B cell (primary cell): Measurements from ENCODE around the gene CDH18. TPM values are rescaled to one million over a fixed set of nuclear protein-coding genes. Genes with fewer than 3 reads are reported as not detected.

Experiments
- ATAC-seq: fragments of 200-7000 bp; cut with Tn5 transposase; one replicate; pipeline ENCODE4 v1.10.0; 2021; ENCODE audit warnings: low read depth, mild to moderate bottlenecking, moderate number of reproducible peaks, moderate library complexity
- CTCF ChIA-PET: fragments of 350-600 bp; sonication (Branson Sonifier 250); formaldehyde crosslinking; loops from one replicate; lab custom pipeline; 2021; ENCODE audit warnings: antibody characterized with exemption, inconsistent platforms; lab: Charles Lee
- POLR2A ChIA-PET: fragments of 350-600 bp; sonication (Branson Sonifier 250); formaldehyde crosslinking; loops from one replicate; lab custom pipeline; 2021; ENCODE audit warnings: antibody characterized with exemption; lab: Charles Lee
- DNase-seq: peaks from one replicate; pipeline ENCODE4 v3.0.0; 2013
- H2AFZ ChIP-seq: 2 replicates; pipeline ENCODE4 v1.6.1; 2012; ENCODE audit warnings: mild to moderate bottlenecking, low read depth, low read length; ENCODE audit not compliant: insufficient read depth, poor library complexity, severe bottlenecking
- H3K27ac ChIP-seq, 2 donors: 1 replicate in 1 of 2; 2 replicates in 1 of 2; pipeline ENCODE4 v1.5.1; 2012 to 2013; ENCODE audit warnings: low read length in 2 of 2, mild to moderate bottlenecking in 2 of 2, moderate library complexity in 1 of 2
- H3K27me3 ChIP-seq, 4 experiments: fragments of 200-600 bp in 1 of 4; sonication (generic) in 1 of 4; replicated peaks in 1 of 4; 1 replicate in 2 of 4; 2 replicates in 2 of 4; pipeline versions ENCODE4 v1.6.1 to v1.7.0; 2013 to 2016; ENCODE audit warnings: low read length in 3 of 4, mild to moderate bottlenecking in 2 of 4, mixed read lengths in 1 of 4, moderate library complexity in 1 of 4; ENCODE audit not compliant: insufficient read depth in 4 of 4, control insufficient read depth in 3 of 4; ENCODE audit errors: control extremely low read depth in 1 of 4
- H3K36me3 ChIP-seq, 2 experiments: replicated peaks in 1 of 2; 1 replicate in 1 of 2; 2 replicates in 1 of 2; pipeline versions ENCODE4 v1.6.1 to v1.7.1; 2013; ENCODE audit warnings: low read length in 1 of 2; ENCODE audit not compliant: insufficient read depth in 2 of 2, control insufficient read depth in 1 of 2; ENCODE audit errors: control extremely low read depth in 1 of 2, extremely low read depth in 1 of 2
- H3K4me1 ChIP-seq, 2 donors: fragments of 200-600 bp in 1 of 2; sonication (generic) in 1 of 2; 1 replicate in 1 of 2; 2 replicates in 1 of 2; pipeline versions ENCODE4 v1.5.1 to v1.6.1; 2013 to 2017; ENCODE audit warnings: low read length in 2 of 2; ENCODE audit not compliant: control insufficient read depth in 2 of 2, insufficient read depth in 2 of 2
- H3K4me2 ChIP-seq: replicated peaks from 2 replicates; pipeline ENCODE3; 2012; ENCODE audit warnings: mild to moderate bottlenecking, low read depth, low read length; ENCODE audit not compliant: poor library complexity, severe bottlenecking
- H3K4me3 ChIP-seq, 5 experiments: fragments of 200-600 bp in 1 of 5; sonication (generic) in 1 of 5; 1 replicate in 3 of 5; 2 replicates in 2 of 5; pipeline versions ENCODE4 v1.5.1 to v1.7.0; 2011 to 2016; ENCODE audit warnings: low read length in 4 of 5, mild to moderate bottlenecking in 4 of 5, low read depth in 2 of 5, control low read depth in 1 of 5, moderate library complexity in 1 of 5; ENCODE audit not compliant: insufficient read depth in 1 of 5; ENCODE audit errors: control extremely low read depth in 1 of 5, extremely low read depth in 1 of 5
- H3K79me2 ChIP-seq: fragments of 200-600 bp; sonication (generic); one replicate; pipeline ENCODE4 v1.6.0; 2016; ENCODE audit warnings: low read length; ENCODE audit not compliant: control insufficient read depth, insufficient read depth
- H3K9ac ChIP-seq: fragments of 200-600 bp; sonication (generic); 2 replicates; pipeline ENCODE4 v1.6.1; 2017; ENCODE audit warnings: mild to moderate bottlenecking, low read length, moderate library complexity
- H3K9me3 ChIP-seq, 3 donors: one replicate each; pipeline versions ENCODE4 v1.6.1 to v1.7.1; 2013; ENCODE audit warnings: low read length in 2 of 3; ENCODE audit not compliant: control insufficient read depth in 2 of 3, insufficient read depth in 1 of 3; ENCODE audit errors: control extremely low read depth in 1 of 3
- H4K20me1 ChIP-seq: 2 replicates; pipeline ENCODE4 v1.6.0; 2012; ENCODE audit warnings: mild to moderate bottlenecking, low read length; ENCODE audit not compliant: insufficient read depth, control insufficient read depth, poor library complexity, severe bottlenecking
- H3K27ac Mint-ChIP-seq: one replicate; pipeline ENCODE4 v1.8.0; 2021; ENCODE audit warnings: mixed read lengths
- H3K27me3 Mint-ChIP-seq: one replicate; pipeline ENCODE4 v1.8.0; 2021; ENCODE audit warnings: mixed read lengths
- H3K4me1 Mint-ChIP-seq: one replicate; pipeline ENCODE4 v1.8.0; 2021; ENCODE audit warnings: mixed read lengths
- H3K4me3 Mint-ChIP-seq: one replicate; pipeline ENCODE4 v1.8.0; 2021; ENCODE audit warnings: mixed read lengths
- H3K9me3 Mint-ChIP-seq: one replicate; pipeline ENCODE4 v1.8.0; 2022; ENCODE audit warnings: mixed read lengths; ENCODE audit not compliant: insufficient read depth
- CTCF ChIP-seq: fragments of 200-600 bp; IDR thresholded peaks from one replicate; pipeline ENCODE4 v1.8.0; 2022; ENCODE audit warnings: antibody characterized with exemption, mild to moderate bottlenecking
- EZH2 ChIP-seq: IDR thresholded peaks from 2 replicates; pipeline ENCODE4 v1.6.1; 2012; ENCODE audit warnings: borderline replicate concordance, low read depth, mild to moderate bottlenecking, moderate library complexity, low read length; ENCODE audit not compliant: insufficient read depth, poor library complexity, severe bottlenecking
- WGBS: methylation state at CpG from one replicate; pipeline ENCODE4 v1.1.5; 2013; ENCODE audit warnings: missing lambda C conversion rate; ENCODE audit not compliant: insufficient coverage; 5-methylcytosine and 5-hydroxymethylcytosine counted together
- intact Hi-C: fragments of 100-400 bp; cut with micrococcal nuclease; formaldehyde crosslinking; loops from one replicate; pipeline ENCODE4 v1.10.0; 2022
- polyA plus RNA-seq: library from polyadenylated mRNA; depleted of rRNA; stranded (reverse); fragments of >200 nt; gene quantifications from 2 replicates; pipeline ENCODE4 v1.2.3, GENCODE V29; 2012
- total RNA-seq, 2 donors: library from RNA; stranded (reverse); fragments of 120-200 nt in 1 of 2; gene quantifications; 1 replicate in 1 of 2; 2 replicates in 1 of 2; pipeline versions ENCODE4 v1.2.3 to v1.2.4, GENCODE V29; 2013 to 2022

Gene CDH18
- total and polyA plus RNA-seq, 2 donors (not counting 1 experiment from before 2014, with no cell fraction given): not detected

GRCh38 chr5:19733612-19734495 is 254.1 kb downstream of the CDH18 start:
- intact Hi-C loops: no loop called here
- POLR2A ChIA-PET: no interaction called here
- H3K4me3 Mint-ChIP-seq: no peak overlapping the region
- CTCF ChIA-PET: no interaction called here
- H3K79me2 ChIP-seq: no peaks in the 10 kb centered on the region
- no peak overlapping the region for H2AFZ ChIP-seq
- H3K27me3 Mint-ChIP-seq: no peaks in the 10 kb centered on the region
- H3K9me3 Mint-ChIP-seq: peaks cover 3% of the 10 kb centered on the region
- H4K20me1 ChIP-seq: no peaks in the 10 kb centered on the region
- WGBS: 95% methylated on average over 3 of the region's 6 CpGs
- no peaks in the 10 kb centered on the region for H3K9me3 ChIP-seq
- TF ChIP-seq EZH2 (no peak), CTCF (no peak)
- DNase-seq: no peak
- no peak overlapping the region for H3K4me3 ChIP-seq
- H3K9ac ChIP-seq: no peak overlapping the region
- no peak overlapping the region for H3K27ac ChIP-seq
- H3K27me3 ChIP-seq: no peaks in the 10 kb centered on the region
- no peaks in the 10 kb centered on the region for H3K36me3 ChIP-seq
- H3K4me1 ChIP-seq: no peaks in the 10 kb centered on the region
- ATAC-seq: no peak
- no peak overlapping the region for H3K27ac Mint-ChIP-seq
- H3K4me1 Mint-ChIP-seq: no peaks in the 10 kb centered on the region
- no peak overlapping the region for H3K4me2 ChIP-seq

GRCh38 chr5:19728571-19728970 is 259.4 kb downstream of the CDH18 start:
- ATAC-seq (no peak), DNase-seq (no peak)
- Histone ChIP-seq H4K20me1 (no peaks in the 10 kb centered on the region), H3K9ac (no peak overlapping the region), H3K36me3 (no peaks in the 10 kb centered on the region), H2AFZ (no peak overlapping the region), H3K27me3 (no peaks in the 10 kb centered on the region), H3K9me3 (no peaks in the 10 kb centered on the region), H3K79me2 (no peaks in the 10 kb centered on the region), H3K4me2 (no peak overlapping the region), H3K4me1 (no peaks in the 10 kb centered on the region), H3K27ac (no peak overlapping the region), H3K4me3 (no peak overlapping the region)
- no peak for TF ChIP-seq CTCF
- TF ChIP-seq EZH2: no peak
- H3K4me1 Mint-ChIP-seq: no peaks in the 10 kb centered on the region
- no peak overlapping the region for H3K27ac Mint-ChIP-seq
- ChIA-PET CTCF (no interaction called here), POLR2A (no interaction called here)
- no peaks in the 10 kb centered on the region for H3K27me3 Mint-ChIP-seq
- peaks cover 3% of the 10 kb centered on the region for H3K9me3 Mint-ChIP-seq
- intact Hi-C loops: no loop called here
- WGBS: no CpG with 5 or more reads among the region's 3 CpGs
- H3K4me3 Mint-ChIP-seq: no peak overlapping the region
